Endothelial cell of umbilical vein (primary cell): ENCODE data around the gene KCNMB3. TPM values are rescaled to one million over a fixed set of nuclear protein-coding genes. Genes with fewer than 3 reads are reported as not detected.

ENCODE experiments used
- BruUV-seq: library from RNA; stranded (reverse); fragments of 400-500 nt; replicated peaks from 2 replicates; lab custom pipeline; 2021; lab: Mats Ljungman, UMichigan
- CTCF ChIA-PET: fragments of 300-600, 350-600 bp; sonication (Branson Sonifier 250); formaldehyde crosslinking; loops from one replicate; lab custom pipeline; 2021; ENCODE audit warnings: antibody characterized with exemption, inconsistent platforms; lab: Charles Lee
- POLR2A ChIA-PET: fragments of 300-600, 350-600 bp; sonication (Branson Sonifier 250); formaldehyde crosslinking; loops from one replicate; lab custom pipeline; 2021; ENCODE audit warnings: antibody characterized with exemption, inconsistent platforms; lab: Charles Lee
- DNase-seq: peaks from one replicate; pipeline ENCODE4 v3.0.0-alpha.2; 2011; ENCODE audit warnings: low read depth, low spot score
- FAIRE-seq: peaks from 2 replicates; lab custom pipeline; 2011; peaks lifted over from hg19 to GRCh38; lab: Jason Lieb, UNC
- H2AFZ ChIP-seq: 2 replicates; pipeline ENCODE4 v1.6.0; 2012; ENCODE audit warnings: low read depth, low read length, control low read depth, inconsistent platforms
- H3K27ac ChIP-seq: 2 replicates; pipeline ENCODE4 v1.5.1; 2011; ENCODE audit warnings: low read depth, mild to moderate bottlenecking, control low read depth, low read length, moderate library complexity; ENCODE audit not compliant: insufficient read depth
- H3K27me3 ChIP-seq, 2 experiments: 2 replicates each; pipeline versions ENCODE4 v1.6.0 to v1.6.1; 2011; ENCODE audit warnings: low read length in 2 of 2, mixed read lengths in 1 of 2; ENCODE audit not compliant: control insufficient read depth in 2 of 2, insufficient read depth in 2 of 2
- H3K36me3 ChIP-seq, 2 experiments: 2 replicates in 1 of 2; 3 replicates in 1 of 2; pipeline ENCODE4 v1.5.1; 2011; ENCODE audit warnings: low read length in 2 of 2, mild to moderate bottlenecking in 1 of 2, moderate library complexity in 1 of 2; ENCODE audit not compliant: control insufficient read depth in 2 of 2, insufficient read depth in 2 of 2; ENCODE audit errors: extremely low read depth in 1 of 2
- H3K4me1 ChIP-seq: 3 replicates; pipeline ENCODE4 v1.5.1; 2011; ENCODE audit warnings: mild to moderate bottlenecking, low read length; ENCODE audit not compliant: control insufficient read depth, insufficient read depth; ENCODE audit errors: extremely low read depth
- H3K4me2 ChIP-seq: 2 replicates; pipeline ENCODE4 v1.6.1; 2011; ENCODE audit warnings: low read length, control low read depth, mixed read lengths; ENCODE audit not compliant: insufficient read depth
- H3K4me3 ChIP-seq, 3 experiments: fragments of 200-600 bp in 1 of 3; sonication (generic), shearing (Covaris generic) in 1 of 3; replicated peaks in 1 of 3; 2 replicates each; pipeline ENCODE4 v1.5.1; 2011 to 2016; ENCODE audit warnings: control low read depth in 3 of 3, low read length in 3 of 3, mild to moderate bottlenecking in 2 of 3, inconsistent platforms in 1 of 3, low read depth in 1 of 3, moderate library complexity in 1 of 3; ENCODE audit not compliant: insufficient read depth in 1 of 3
- H3K79me2 ChIP-seq: 2 replicates; pipeline ENCODE4 v1.6.0; 2012; ENCODE audit warnings: low read length, inconsistent platforms; ENCODE audit not compliant: control insufficient read depth, insufficient read depth
- H3K9ac ChIP-seq: replicated peaks from 2 replicates; pipeline ENCODE3; 2011; ENCODE audit warnings: low read length, control low read depth; ENCODE audit not compliant: insufficient read depth; ENCODE audit errors: extremely low read depth
- H3K9me1 ChIP-seq: replicated peaks from 3 replicates; pipeline ENCODE4 v1.6.0; 2011; ENCODE audit warnings: mild to moderate bottlenecking, low read length; ENCODE audit not compliant: control insufficient read depth, insufficient read depth; ENCODE audit errors: extremely low read depth
- H3K9me3 ChIP-seq: replicated peaks from 2 replicates; pipeline ENCODE4 v1.5.1; 2012; ENCODE audit warnings: low read length, inconsistent platforms; ENCODE audit not compliant: control insufficient read depth, insufficient read depth
- H4K20me1 ChIP-seq: replicated peaks from 2 replicates; pipeline ENCODE3; 2011; ENCODE audit warnings: mild to moderate bottlenecking, low read length; ENCODE audit not compliant: control insufficient read depth, insufficient read depth; ENCODE audit errors: extremely low read depth
- CTCF ChIP-seq, 2 donors: IDR thresholded peaks; 1 replicate in 1 of 2; 2 replicates in 1 of 2; pipeline ENCODE4 v1.5.1; 2011; ENCODE audit warnings: low read length in 2 of 2, mild to moderate bottlenecking in 2 of 2, moderate library complexity in 2 of 2, control low read depth in 1 of 2, inconsistent platforms in 1 of 2, low read depth in 1 of 2; ENCODE audit not compliant: insufficient read depth in 1 of 2; ENCODE audit errors: extremely low read depth in 1 of 2
- EZH2 ChIP-seq: IDR thresholded peaks from 2 replicates; pipeline ENCODE4 v1.6.1; 2012; ENCODE audit warnings: borderline replicate concordance, low read depth, mild to moderate bottlenecking, moderate library complexity, low read length, inconsistent platforms; ENCODE audit not compliant: severe bottlenecking
- GATA2 ChIP-seq: IDR thresholded peaks from 2 replicates; pipeline ENCODE4 v1.7.0; 2011; ENCODE audit warnings: low read depth, mild to moderate bottlenecking, moderate library complexity, mixed read lengths, low read length; ENCODE audit not compliant: insufficient read length, insufficient read depth
- MAX ChIP-seq: IDR thresholded peaks from 2 replicates; pipeline ENCODE4 v1.6.1; 2011; ENCODE audit not compliant: insufficient read depth, insufficient read length
- MYC ChIP-seq: IDR thresholded peaks from one replicate; pipeline ENCODE4 v1.6.1; 2011; ENCODE audit warnings: mild to moderate bottlenecking, low read depth, low read length
- POLR2AphosphoS5 ChIP-seq: IDR thresholded peaks from 2 replicates; pipeline ENCODE4 v1.6.1; 2012; ENCODE audit warnings: low read depth, mild to moderate bottlenecking, control low read depth, low read length, moderate library complexity; ENCODE audit not compliant: insufficient read depth
- dilution Hi-C: fragments of 300-500 bp; cut with MboI; formaldehyde crosslinking; loops from one replicate; pipeline ENCODE4 v1.15.0; 2019; ENCODE audit warnings: low sequenced_read_pairs; ENCODE audit not compliant: extremely low pct_ligation_motif_present
- intact Hi-C: fragments of 100-400 bp; cut with micrococcal nuclease; formaldehyde crosslinking; loops from one replicate; pipeline ENCODE4 v1.10.0; 2022
- polyA plus RNA-seq, 4 experiments: library from polyadenylated mRNA; depleted of rRNA in 3 of 4; stranded (reverse) in 3 of 4; unstranded in 1 of 4; fragments of >200 nt; gene quantifications; 2 replicates each; pipeline versions ENCODE4 v1.2.1 to v1.2.3, GENCODE V29; 2011 to 2012; ENCODE audit warnings: missing spikeins in 1 of 4
- total RNA-seq: library from RNA; stranded (reverse); gene quantifications from 2 replicates; pipeline ENCODE4 v1.2.3, GENCODE V29; 2021

Gene KCNMB3
- total and polyA plus RNA-seq, 2 donors (not counting 3 experiments of a cell fraction or from before 2014, with no cell fraction given), result 1.2 to 1.7 TPM

- no peaks in the 10 kb centered on the region for H3K9me1 ChIP-seq
- dilution Hi-C loops (no loop called here), intact Hi-C loops (no loop called here)
- H3K79me2 ChIP-seq, result no peaks in the 10 kb centered on the region
- peaks cover 22% of the 10 kb centered on the region for H3K4me1 ChIP-seq
- H3K4me3 ChIP-seq, result no peak overlapping the region
- no TSS peak for BruUV-seq
- H3K27me3 ChIP-seq, result no peaks in the 10 kb centered on the region
- H3K9ac ChIP-seq, result no peak overlapping the region
- TF ChIP-seq CTCF (IDR thresholded peaks at IDR 0.05; ENCODE audit: extremely low read depth in 1 of 2, insufficient read depth in 1 of 2, low read depth in 1 of 2, low read length in 2 of 2) (no peak), MAX (no peak), MYC (no peak), POLR2AphosphoS5 (no peak), GATA2 (no peak), EZH2 (no peak)
- H3K36me3 ChIP-seq, result no peaks in the 10 kb centered on the region
- CTCF ChIA-PET, result interaction anchor here (0.5 to 2.3 kb wide), 3 partner anchors 11 to 232 kb away, joined by 3 to 4 read pairs (median 4); no protein-coding TSS in a partner anchor
- POLR2A ChIA-PET, result interaction anchor here (0.6 kb wide), 1 partner anchor 46 kb away, joined by 3 read pairs; no protein-coding TSS in a partner anchor
- H3K9me3 ChIP-seq, result no peaks in the 10 kb centered on the region
- DNase-seq, result no peak
- no peaks in the 10 kb centered on the region for H4K20me1 ChIP-seq
- H3K27ac ChIP-seq, result no peak overlapping the region
- no peak for FAIRE-seq
- H3K4me2 ChIP-seq, result no peak overlapping the region
- no peak overlapping the region for H2AFZ ChIP-seq
Measured at GRCh38 chr3:179265875-179266274, 15.0 kb upstream of the KCNMB3 start.
